HT-29 (cell line): ENCODE data around the gene CAMTA1. TPM values are rescaled to one million over a fixed set of nuclear protein-coding genes. Genes with fewer than 3 reads are reported as not detected.

Experiments
- DNase-seq: peaks from one replicate; pipeline ENCODE4 v3.0.0-alpha.2; 2015; ENCODE audit warnings: low spot score
- total RNA-seq: library from RNA; depleted of rRNA; stranded (reverse); fragments of >200 nt; shearing (Covaris generic); gene quantifications from 2 replicates; pipeline ENCODE4 v1.2.3, GENCODE V29; 2014

Gene CAMTA1
- total RNA-seq, 1 experiment from 2014 or later = 62.2 TPM

DNA sequence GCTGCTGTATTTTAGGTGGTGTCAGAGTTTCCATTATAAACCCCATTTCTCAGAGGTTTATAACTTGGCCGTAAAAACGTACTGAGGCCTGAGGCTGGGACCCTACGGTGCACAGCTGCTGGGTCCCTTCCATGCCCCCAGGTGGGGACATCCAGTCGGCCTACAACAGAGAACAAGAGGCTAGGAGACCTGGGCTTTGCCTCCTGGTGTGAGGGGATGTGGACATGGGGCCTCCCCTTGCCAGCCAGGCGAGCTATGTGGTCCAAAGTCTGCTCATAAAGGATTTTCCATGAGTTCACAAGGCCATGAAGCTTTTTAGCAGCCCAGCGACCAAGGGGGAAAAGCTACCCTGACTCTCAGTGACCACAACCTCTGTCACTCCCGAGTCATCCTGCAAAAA lies 724.3 kb downstream of the CAMTA1 start:
- DNase-seq = no peak

DNA sequence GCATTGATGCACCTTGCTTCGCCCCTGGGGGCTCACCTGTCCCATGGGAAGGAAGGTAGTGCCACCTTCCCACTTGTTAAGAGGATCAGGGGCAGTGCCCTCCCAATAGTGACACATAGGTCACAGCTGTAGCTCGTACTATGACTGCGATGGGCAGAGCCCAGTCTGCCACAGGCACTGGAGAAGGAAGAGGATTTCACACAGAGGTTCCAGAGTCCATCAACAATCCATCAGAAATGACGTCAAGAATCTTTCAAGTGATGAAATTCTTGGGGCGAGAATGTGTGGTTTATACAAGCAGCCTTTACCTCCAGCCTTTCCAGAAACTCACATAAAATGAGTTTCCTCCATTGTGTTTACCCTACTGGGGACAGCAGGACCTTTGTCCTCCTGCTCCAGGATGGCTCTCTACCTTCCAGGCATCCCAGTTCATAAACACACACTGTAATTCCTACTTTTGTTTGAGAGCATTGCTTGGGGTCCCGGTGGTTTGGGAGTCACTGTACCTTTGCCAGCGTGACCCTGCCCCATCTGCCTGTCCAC lies 725.2 kb downstream of the CAMTA1 start:
- DNase-seq = peak; percentile 28

DNA sequence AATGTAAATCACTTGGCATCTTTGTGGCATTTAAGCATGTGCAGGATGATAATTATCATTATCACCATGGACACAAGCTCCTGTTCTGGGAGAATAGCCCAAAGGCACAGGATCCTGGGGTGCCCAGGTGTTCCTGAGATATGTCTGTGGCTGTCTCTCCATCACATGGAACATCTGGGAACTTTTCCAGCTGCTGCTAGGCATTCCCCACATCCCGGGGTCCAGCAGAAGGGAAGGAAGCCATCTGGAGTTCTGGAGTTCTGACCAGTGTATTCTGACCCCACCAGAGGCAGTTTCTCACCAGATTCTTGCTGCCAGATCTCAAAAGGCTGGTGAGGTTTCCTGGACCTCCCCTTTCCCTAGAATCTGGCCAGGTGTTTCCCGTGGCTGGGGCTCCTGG lies 726.1 kb downstream of the CAMTA1 start:
- DNase-seq = no peak

DNA sequence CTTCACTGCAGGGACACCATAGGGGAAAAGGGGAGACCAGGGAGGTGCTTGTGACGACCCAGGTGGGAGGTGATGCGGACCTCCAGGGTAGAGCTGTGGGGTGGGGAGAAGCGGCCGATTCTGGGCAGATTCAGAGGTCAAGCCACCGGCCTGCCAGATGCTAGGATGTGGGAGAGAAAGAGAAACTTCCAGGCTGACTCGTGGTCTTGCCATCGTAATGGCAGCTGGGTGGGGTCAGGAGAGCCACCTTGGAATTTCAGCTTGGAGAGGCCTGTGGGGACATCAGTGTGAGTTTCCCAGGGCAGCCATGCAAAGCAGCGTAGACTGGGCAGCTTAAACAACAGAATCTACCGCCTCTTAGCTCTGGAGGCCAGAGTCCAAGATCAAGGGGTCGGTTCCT lies 727.8 kb downstream of the CAMTA1 start:
- no peak for DNase-seq

DNA sequence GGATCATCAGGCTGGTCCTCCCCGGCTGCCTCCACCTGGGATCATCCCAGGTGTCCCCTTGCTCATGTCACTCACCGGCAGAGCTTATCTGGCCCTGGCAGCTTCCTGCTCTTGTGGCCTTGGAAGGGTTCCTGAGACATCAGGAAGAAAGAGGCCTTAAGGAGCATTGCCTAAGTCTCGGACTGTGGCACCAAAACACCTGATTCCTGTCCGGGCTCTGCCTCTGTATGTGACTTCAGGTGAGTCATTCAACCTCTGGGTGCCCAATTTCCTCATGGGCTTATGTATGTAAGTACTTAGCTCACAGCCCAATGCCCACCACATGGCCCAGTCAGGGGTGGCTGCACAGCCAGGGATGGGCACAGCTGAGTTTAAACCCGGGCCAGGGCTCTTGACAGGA lies 729.9 kb downstream of the CAMTA1 start:
- peak; percentile 19 for DNase-seq

DNA sequence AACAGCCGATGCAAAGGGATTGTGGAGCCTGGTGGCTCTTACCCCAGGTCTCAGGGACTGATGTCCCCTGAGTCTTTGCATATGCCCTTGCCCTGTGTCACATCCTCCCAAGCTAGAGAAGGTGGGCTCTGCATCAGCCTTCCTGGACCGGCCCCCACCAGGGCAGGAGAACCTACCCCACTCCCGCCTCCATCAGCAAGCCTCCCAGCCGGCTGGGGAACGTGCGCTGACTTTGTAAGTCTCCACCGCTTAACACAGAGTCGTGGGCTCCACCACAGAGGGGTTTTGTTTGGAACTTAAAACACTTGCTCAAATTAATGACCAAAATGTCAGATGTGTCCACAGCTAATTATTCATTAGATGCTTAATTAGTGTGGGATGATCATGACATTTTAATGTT lies 730.6 kb downstream of the CAMTA1 start:
- no peak for DNase-seq

DNA sequence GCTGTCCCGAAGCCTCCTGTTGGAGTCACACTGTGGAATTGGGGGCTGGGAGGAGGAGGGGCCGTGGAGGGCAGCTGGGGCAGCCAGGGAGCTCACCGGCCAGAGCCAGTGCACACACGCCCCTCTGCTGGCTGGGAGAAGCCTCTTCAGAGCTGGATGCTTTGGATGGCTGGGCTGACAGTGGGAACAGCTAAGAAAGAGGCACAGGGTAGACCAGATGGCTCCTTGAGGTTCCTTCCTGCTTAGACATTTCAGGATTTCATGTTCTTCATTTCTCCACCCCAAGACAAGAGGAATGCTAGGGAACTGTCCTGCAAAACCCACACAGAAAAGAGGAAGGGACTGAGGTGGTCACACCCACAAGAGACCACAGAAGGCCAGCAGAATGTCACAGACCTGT lies 731.1 kb downstream of the CAMTA1 start:
- no peak for DNase-seq

DNA sequence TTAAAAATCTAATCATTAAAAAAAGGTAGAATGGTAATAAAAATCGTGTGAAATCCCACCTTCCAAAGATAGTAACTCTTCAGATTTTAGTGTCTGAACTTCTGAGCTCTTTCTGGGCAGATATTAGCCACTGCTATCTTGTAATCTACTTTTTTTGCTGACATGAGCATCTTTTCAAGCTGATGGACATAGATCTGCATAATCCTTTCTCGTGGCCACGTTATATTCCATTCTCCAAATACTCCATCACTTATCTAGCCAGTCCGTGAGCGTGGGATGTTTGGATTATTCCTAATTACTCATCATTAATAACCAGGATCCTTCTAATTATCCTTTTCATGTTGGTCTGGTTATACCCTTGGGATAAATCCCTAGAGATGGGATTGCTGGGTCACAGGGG lies 731.7 kb downstream of the CAMTA1 start:
- DNase-seq = no peak

DNA sequence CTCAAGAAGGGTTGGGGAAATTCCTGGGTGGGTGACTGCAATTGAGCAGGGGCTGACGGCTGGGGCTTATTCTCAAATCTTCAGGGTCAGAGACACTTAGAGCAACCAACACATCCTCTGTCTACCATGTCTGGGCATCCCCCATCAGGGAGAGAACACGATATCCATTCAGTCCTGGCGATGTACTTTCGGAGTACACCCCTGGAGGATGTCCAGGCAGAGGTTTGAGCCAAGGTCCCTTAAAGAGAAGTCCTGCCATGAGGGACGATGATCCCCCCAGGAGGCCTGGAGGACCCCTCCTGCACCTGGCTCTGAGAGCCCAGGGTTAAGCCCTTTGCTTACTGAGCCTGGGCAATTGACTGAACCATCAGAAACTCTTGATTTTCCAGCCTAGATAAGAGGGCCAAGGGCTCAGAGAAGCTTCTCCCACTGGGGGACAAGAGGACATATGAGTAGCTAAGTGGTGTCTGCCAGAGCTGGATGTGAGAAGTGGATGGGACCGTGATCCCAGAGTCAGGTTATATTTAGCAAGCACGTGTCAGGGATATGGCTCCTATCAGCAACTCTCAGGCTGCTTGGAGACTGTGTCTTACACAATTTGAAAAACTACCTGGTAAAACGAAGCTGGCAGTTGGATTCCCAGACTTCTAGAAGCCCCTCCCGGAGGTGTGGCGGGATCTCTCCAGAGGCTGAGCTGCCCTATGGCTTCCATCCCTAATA lies 732.5 kb downstream of the CAMTA1 start:
- DNase-seq = no peak

DNA sequence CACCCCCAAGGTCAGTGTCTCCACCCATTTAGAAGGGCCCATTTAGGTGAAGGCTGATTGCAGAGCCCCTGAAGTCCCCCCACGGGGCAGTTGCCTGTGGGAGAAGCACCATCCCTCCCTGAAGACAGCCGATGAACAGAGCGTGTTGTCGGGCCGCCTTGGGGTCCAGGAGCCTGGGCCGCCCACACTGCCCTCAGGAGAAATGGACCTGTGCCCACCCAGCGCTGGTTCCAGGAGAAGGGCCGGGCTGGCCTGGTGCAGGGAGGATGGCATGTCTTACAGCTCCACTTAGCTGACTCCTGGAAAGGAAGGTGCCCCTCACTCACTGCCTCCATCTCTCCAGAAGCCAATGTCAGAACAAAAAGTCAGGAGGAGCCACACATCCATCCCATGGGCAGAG lies 733.2 kb downstream of the CAMTA1 start:
- DNase-seq = no peak

DNA sequence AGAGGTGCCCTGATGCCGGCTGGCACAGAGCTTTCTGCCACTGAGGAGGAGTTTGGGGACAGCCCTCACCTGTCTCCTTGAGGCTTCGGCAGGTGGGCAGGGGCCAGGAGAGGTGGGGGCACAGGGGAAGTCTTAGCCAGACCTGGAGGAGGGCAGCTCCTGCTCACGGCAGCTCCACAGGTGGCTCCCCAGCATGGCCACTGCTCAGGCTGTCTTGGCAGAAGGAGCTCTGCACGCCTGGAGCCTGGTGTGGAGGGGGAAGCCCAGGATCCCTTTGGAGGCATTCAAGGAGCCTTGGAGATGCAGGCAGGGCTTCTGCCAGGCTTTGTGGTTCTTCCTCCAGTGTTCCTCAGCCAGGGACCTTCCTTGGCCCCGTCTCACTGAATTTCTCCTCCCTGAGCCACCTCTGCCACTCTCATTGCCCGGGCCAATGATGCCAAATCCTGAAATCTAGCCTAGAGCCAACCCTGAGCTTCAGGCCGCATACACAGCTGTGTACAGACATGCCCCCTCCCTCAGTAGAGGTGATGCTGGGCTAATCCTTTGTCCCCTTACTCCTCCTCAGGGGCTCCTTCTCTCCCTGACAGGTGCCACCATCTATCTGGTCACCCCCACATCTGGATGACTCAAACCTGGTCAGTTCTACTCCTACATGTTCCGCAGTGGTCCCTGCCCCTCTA lies 734.1 kb downstream of the CAMTA1 start:
- no peak for DNase-seq

DNA sequence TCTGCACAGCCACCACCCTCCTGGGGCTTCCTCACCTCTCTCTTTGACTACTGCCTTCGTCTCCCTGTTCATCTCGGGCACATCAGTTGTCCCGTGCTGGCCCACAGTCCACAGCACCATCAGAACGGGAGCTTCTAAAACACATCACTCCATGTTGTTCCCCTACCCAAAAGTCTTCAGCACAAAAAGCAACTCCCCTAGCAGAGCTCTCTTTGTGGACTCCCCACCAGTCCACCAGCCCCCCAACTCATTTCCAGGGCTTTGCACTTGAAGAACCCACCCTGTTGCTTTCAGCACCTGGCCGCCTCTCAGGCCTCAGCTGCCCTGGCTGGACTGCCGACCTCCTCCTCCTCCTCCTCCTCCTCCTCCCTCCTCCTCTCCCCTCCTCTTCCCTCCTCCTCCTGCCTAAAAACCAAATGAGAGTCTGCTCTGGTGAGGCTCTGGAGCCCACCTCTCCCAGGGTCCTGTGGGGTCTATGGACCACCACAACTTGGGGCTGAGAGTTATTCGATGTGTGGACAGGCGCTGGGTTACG lies 734.7 kb downstream of the CAMTA1 start:
- no peak for DNase-seq

DNA sequence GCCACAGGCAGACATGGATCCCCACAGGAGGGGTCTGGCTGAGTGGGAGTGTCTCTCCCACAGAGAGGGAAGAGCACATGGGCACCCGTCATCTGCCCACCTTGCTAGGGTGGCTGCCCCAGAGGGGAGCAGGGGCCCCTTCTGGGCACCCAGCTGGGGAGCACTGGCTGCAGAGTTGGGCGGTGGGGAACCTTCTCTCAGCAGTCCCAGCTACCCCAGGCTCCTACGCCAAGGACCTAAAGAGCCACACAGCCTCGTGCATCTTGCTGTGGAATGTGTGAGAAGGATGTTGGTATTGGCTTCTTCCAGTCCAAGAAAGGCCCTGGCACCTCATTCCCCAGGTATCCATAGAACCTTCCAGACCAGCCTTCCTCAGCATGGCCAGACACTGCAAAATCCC lies 735.2 kb downstream of the CAMTA1 start:
- DNase-seq = no peak

DNA sequence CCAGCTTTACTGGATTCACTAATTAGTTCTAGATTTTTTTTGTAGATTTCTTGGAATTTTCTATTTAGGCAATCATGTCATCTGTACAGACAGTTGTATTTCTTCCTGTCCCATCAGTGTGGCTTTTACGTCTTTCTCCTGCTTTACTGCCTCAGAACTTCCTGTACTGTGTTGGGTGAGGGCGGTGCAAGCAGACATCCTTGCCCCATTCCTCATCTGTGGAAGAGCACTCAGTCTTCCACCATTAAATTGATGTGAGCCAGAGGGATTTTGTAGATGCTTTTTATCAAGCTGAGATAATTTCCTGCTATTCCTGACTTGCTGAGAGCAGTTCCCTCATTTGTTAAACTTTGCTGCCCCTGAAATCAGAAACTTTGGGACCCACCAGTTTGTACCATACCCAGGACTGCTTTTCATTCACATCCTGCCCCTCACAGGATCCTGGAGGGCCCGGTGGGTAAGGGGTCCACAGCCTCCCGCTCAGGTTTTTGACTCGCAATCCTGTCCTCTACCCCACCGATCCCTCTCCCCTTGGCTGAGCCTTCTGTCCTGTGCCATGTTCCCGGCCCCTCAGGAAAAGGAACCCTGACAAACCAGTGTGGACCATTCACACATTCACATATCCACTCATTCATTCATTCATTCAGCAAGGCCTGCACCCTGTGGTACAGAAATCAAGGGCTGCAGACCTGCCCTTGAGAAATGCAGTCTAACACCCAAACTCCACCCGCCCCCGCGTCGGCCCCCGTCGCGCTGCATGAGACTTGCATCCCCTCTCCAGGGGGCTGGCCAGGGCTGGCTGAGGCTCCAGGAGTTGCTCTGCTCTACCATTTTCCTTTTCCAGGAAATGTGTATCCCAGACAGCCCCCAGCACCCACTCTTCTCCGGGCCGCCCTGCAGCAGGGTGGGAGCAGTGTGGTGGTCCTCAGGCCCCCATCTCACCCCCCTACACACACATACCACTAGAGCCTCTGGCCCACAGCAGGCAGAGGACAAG lies 739.4 kb downstream of the CAMTA1 start:
- DNase-seq = no peak

DNA sequence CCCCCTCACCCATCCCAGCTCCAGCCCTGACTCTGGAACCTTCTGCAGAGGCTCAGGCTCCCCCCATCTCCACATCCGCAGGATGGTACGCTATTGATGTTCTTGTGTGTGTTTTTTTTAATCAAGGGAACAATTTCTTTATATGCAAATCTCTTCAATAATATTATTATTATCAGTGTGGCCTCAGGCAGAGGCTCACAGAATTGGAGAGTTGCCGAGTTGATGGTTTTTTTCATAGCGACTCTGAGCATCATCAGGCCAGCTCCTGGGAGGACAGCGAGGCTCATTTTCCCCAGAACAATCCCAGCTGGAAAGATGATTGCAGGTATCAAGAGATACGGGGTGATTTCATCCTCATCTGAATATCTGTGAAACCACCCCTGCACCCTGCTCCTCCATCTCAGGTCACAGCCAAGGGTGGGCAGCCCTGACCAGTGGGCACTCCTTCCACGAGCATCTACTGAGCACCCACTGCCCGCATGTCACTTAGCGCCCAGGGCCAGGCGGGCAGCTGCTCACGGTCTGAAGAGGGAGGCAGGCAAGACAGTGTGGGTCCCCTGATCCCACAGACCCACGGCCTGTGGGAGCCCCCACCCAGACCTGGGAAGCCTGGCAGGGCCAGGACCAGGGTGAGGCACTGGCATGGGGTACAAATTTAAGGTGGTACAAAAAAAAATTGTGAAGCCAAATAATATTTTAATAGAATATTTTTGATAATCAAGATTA lies 740.2 kb downstream of the CAMTA1 start:
- no peak for DNase-seq

DNA sequence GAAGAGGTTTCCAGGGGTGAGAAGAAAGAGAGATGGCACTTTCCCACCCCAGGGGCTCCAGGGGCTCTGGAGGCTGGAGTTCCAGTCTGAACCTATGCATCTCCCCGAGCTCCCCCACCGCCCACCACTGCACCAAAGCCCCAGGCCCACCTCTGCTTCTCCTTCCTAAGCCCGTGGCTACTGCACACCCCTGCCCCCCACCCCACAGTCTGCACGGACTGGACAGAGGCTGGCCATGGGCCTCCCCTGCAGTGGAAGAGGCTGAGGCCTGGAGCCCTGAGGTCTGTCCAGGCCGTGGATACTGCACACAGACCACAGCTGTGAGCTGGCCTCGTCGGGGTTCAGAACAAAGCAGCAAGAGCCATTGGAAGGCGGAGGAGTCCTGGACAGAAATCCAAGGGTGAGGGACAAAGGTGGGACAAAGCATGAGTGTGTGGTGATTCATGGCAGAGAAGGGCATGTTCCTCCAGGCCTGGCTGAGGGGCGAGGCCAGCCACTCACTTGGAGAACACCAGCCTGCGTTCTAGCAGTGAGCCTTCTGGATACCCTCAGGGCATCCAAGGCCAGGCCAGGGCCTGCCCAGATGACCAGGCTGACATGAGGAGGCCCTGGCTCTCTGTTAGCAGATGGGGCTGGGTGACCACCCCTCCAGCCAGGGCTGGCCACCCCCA lies 741.1 kb downstream of the CAMTA1 start:
- no peak for DNase-seq

DNA sequence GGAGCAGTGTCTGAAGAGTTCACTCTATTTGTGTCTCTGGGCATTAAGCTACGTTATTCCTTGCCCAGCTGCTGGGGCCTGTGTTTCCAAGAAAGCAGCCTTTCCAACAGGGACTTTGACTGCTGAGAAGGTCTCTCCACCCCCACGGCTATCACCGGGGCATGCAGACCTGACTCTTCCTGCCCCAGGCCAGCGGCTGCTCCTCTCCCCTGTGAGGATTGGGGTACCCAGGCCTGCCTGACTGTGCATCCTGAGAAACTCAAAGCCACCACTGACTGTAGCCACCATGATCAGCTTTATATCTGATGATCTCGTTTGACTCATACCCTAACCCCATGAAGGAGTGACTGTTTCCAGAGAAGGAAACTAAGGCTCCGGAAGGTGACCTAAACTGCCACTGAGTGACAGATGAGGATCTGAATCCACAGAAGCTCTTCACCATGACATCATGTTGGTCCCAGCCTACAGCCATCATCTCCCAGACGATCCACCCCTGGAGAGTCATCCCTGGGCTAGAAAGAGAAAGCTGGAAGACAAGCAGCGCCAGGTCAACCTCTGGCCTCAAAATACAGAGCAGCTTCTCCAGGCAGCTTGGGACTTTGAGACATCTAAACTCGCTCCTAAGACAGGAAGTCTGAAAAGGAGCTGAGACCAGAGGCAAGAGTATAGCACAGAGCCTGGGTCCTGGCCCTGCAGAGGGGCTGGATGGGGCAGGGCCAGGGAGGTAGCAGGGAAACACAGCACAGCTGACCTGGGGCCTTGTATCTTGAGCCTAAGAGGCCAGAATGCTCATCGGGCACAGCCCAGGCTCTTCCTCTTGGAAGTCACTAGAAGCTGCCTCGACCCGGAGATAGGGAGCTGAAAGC lies 741.8 kb downstream of the CAMTA1 start:
- DNase-seq = no peak

DNA sequence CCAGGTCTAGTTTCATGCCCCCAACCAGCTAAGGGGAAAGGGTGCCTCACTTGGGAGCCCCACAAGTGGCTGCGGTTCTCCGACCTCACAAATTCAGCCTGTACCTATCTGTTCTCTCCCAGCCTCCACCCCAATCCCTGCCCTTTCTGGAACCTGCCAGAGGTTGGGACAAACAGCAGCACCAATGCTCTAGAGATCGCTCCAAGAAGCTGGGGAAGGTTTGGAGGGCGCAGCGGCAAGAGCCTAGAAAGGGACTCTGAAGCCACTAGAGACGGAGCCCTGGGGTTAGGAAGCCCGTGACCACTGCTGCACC lies 742.4 kb downstream of the CAMTA1 start:
- DNase-seq = no peak

DNA sequence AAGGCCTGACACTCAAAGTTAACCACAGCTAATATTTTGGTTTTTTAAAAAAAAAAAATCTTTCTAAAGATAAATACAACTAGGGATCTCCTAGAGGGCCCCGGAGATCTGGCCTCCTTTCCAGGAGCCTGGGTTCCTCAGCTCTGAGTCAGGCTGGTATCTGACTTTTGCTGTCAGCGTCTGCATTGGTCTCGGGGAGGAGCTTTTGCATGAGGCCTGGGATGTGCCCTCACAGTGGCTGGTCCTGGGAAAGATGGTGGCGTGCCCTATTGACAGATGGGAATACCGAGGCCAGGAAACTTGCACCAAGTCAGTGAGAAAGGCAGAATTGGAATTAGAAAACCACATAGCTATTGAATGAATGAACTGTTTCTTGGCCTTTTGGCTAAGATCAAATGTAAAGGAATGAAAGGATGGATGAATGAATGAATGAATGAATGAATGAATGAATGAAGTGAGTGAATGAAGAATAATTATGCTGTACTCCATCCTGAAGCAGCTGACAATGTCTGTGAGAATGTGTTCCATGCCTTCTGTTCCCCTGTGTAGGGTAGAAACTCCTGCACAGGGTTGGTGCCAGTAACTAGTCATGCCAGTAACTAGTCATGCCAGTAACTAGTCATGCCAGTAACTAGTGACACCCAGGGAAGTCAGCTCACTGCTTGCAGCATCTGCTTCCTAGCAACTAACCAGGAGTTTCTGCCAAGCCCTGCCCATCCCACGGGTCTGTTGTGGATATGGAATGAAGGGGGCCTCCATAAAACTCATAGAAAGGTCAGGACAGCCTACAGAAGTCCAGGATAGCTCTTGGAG lies 743.3 kb downstream of the CAMTA1 start:
- no peak for DNase-seq
